ENCODE measurements around the gene B4GALT1. TPM values are rescaled to one million over a fixed set of nuclear protein-coding genes. Genes with fewer than 3 reads are reported as not detected.
A peak's percentile ranks its signal among the peaks of the same experiment; 100 is the strongest.

B4GALT1 gene
- total RNA-seq, 1 experiment from 2014 or later: 121 TPM

DNA sequence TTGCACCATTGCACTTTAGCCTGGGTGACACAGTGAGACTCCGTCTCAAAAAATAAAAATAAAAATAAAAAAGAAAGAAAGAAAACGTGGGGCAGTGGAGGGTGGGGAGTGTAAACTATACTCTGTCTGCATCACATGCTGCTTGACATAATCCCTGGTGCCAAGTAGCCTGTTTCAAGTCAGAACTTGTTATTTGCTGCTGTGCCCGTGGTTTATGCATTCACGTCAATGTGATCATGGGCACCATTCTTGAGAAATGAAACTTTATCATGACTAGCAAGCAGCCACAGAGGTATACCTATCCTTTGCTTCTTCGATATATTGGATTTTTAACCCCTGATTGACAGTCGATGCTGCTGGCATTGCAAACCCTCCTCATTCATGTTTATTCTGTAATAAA lies 86.6 kb downstream of the B4GALT1 start:
- Mint-ChIP-seq H3K27ac (ENCODE audit: unreplicated experiment) (no peak overlapping the region), H3K27me3 (ENCODE audit: insufficient read depth, unreplicated experiment) (no peaks in the 10 kb centered on the region), H3K9me3 (ENCODE audit: unreplicated experiment) (no peaks in the 10 kb centered on the region), H3K36me3 (ENCODE audit: insufficient read depth, unreplicated experiment) (peaks cover 9% of the 10 kb centered on the region), H3K4me1 (ENCODE audit: low read depth, unreplicated experiment) (peaks cover 2% of the 10 kb centered on the region), H3K4me3 (ENCODE audit: unreplicated experiment) (no peak overlapping the region)
- TF ChIP-seq, protein P1, sequence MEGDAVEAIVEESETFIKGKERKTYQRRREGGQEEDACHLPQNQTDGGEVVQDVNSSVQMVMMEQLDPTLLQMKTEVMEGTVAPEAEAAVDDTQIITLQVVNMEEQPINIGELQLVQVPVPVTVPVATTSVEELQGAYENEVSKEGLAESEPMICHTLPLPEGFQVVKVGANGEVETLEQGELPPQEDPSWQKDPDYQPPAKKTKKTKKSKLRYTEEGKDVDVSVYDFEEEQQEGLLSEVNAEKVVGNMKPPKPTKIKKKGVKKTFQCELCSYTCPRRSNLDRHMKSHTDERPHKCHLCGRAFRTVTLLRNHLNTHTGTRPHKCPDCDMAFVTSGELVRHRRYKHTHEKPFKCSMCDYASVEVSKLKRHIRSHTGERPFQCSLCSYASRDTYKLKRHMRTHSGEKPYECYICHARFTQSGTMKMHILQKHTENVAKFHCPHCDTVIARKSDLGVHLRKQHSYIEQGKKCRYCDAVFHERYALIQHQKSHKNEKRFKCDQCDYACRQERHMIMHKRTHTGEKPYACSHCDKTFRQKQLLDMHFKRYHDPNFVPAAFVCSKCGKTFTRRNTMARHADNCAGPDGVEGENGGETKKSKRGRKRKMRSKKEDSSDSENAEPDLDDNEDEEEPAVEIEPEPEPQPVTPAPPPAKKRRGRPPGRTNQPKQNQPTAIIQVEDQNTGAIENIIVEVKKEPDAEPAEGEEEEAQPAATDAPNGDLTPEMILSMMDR (IDR thresholded peaks at IDR 0.05; ENCODE audit: insufficient read depth in 1 of 2, low read depth in 1 of 2, low read length in 1 of 2, severe bottlenecking in 1 of 2, unreplicated experiment in 1 of 2): no peak
- CTCF ChIA-PET: interaction anchor here (0.6 to 2.3 kb wide), 2 partner anchors 146 kb away, joined by 4 to 6 read pairs; no protein-coding TSS in a partner anchor
- Histone ChIP-seq H3K36me3 (ENCODE audit: control insufficient read depth, insufficient read depth, low read length) (no peaks in the 10 kb centered on the region), H3K9me3 (no peaks in the 10 kb centered on the region), H3K27me3 (replicated peaks; ENCODE audit: control insufficient read depth, insufficient read depth, low read length) (no peaks in the 10 kb centered on the region), H3K4me1 (peaks cover under 1% of the 10 kb centered on the region; the same call in 1 of the 2 replicates), H3K4me3 (ENCODE audit: low read depth, low read length) (no peak overlapping the region)
- BruUV-seq (replicated peaks): no TSS peak
- intact Hi-C loops (cut with micrococcal nuclease; ENCODE audit: unreplicated experiment): loop anchor here (2.0 to 5.0 kb wide), 2 partner anchors 37 to 50 kb away; no protein-coding TSS in a partner anchor
- POLR2A ChIA-PET: no interaction called here
- no peak for DNase-seq

DNA sequence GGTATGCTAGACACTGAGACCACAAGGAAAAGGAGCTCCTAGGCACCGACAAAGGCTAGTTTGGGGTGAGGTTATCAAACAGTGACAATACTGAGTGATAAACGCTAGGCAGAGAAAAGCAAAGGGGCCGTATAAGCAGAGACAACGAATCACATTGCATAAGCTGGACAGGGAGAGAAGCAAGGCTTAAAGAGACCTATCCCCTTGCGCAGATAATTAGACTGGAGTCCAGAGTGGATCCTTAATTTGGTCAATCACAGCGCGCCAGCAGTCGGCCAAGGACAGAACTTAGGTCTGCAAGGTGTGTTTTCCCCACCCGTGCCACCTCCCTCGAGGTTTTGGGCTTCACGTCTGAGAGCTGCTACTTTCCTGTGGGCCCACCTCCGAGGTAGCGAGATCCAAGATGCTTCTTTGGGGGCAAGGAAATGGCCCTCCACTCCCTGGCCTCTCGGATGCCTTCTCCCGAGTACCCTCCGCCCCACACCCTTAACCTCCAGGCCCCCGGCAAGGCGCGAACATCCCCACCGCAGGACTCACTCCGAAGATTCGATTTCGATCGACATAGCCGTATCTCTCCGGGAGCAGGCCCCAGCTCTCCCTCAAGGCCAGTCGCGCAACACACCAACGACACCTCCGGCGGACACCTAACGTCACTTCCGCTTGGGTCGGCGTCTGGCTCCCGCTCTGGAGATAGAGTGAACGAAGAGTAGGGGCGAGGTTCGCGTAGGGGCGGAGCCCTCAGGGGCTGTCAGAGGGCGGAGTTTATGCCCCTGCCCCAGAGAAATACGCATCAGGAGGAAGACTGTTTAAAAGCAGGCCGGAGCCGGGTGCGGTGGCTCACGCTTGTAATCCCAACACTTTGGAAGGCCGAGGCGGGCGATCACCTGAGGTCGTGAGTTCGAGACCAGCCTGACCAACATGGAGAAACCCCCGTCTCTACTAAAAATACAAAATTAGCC lies 90.8 kb downstream of the B4GALT1 start, which contains the start of gene SMU1:
Gene SMU1 (minus strand): TSS at position 629 of the 959 bp plus-strand sequence. CDS start 66 bp downstream, at position 563.
- CTCF ChIA-PET: interaction anchor here (1.0 kb wide), 1 partner anchor 299 kb away, joined by 3 read pairs; no protein-coding TSS in a partner anchor
- peaks cover 36% of the 10 kb centered on the region for H3K36me3 Mint-ChIP-seq (ENCODE audit: insufficient read depth, unreplicated experiment)
- DNase-seq: peak; percentile 96 to 97
- POLR2A ChIA-PET: interaction anchor here (0.6 to 1.3 kb wide), 5 partner anchors 51 to 214 kb away, joined by 3 to 13 read pairs (median 3); partner anchors contain the start of genes B4GALT1, DNAJA1 and NFX1
- BruUV-seq (replicated peaks): TSS peak; percentile 72
- no peaks in the 10 kb centered on the region for H3K27me3 Mint-ChIP-seq (ENCODE audit: insufficient read depth, unreplicated experiment)
- no peaks in the 10 kb centered on the region for H3K27me3 ChIP-seq (replicated peaks; ENCODE audit: control insufficient read depth, insufficient read depth, low read length)
- no peaks in the 10 kb centered on the region for H3K36me3 ChIP-seq (ENCODE audit: control insufficient read depth, insufficient read depth, low read length)
- H3K9me3 Mint-ChIP-seq (ENCODE audit: unreplicated experiment): no peaks in the 10 kb centered on the region
- peaks cover 3% of the 10 kb centered on the region; the same call in 1 of the 2 replicates for H3K4me1 ChIP-seq
- peaks cover 5% of the 10 kb centered on the region for H3K4me1 Mint-ChIP-seq (ENCODE audit: low read depth, unreplicated experiment)
- intact Hi-C loops (cut with micrococcal nuclease; ENCODE audit: unreplicated experiment): loop anchor here (1.0 kb wide), 2 partner anchors 91 to 188 kb away; partner anchors contain the start of genes B4GALT1 and BAG1
- no peaks in the 10 kb centered on the region for H3K9me3 ChIP-seq
- TF ChIP-seq, protein P1 (IDR thresholded peaks at IDR 0.05; ENCODE audit: insufficient read depth in 1 of 2, low read depth in 1 of 2, low read length in 1 of 2, severe bottlenecking in 1 of 2, unreplicated experiment in 1 of 2): no peak
- peak within 1 kb of the TSS; percentile 85 for H3K4me3 Mint-ChIP-seq (ENCODE audit: unreplicated experiment)
- H3K4me3 ChIP-seq (ENCODE audit: low read depth, low read length): peak within 1 kb of the TSS; percentile 64
- H3K27ac Mint-ChIP-seq (ENCODE audit: unreplicated experiment): peak within 1 kb of the TSS; percentile 96

DNA sequence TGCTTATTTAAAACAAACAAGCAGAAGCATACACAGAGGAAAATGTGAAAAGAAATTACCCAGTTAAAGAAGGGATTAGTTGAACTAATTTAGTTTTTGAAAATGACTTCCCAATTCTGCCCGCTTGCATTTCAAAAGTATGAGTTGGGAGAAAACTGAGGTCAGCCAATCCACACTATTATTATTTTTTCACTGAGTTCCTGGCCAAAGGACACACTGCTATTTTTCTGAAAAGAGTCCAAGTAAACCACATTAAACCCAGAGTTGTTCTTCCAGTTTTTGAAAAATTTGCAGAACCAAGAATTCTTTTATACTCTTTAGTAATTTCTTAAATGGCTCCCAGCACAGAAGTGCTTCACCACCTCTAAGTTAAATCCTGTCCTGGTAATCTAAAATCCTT lies 98.1 kb downstream of the B4GALT1 start:
- no peak overlapping the region for H3K4me3 ChIP-seq (ENCODE audit: low read depth, low read length)
- H3K4me1 Mint-ChIP-seq (ENCODE audit: low read depth, unreplicated experiment): no peaks in the 10 kb centered on the region
- CTCF ChIA-PET: no interaction called here
- no peaks in the 10 kb centered on the region for H3K9me3 Mint-ChIP-seq (ENCODE audit: unreplicated experiment)
- H3K27ac Mint-ChIP-seq (ENCODE audit: unreplicated experiment): no peak overlapping the region
- H3K27me3 ChIP-seq (replicated peaks; ENCODE audit: control insufficient read depth, insufficient read depth, low read length): no peaks in the 10 kb centered on the region
- TF ChIP-seq, protein P1 (IDR thresholded peaks at IDR 0.05; ENCODE audit: insufficient read depth in 1 of 2, low read depth in 1 of 2, low read length in 1 of 2, severe bottlenecking in 1 of 2, unreplicated experiment in 1 of 2): no peak
- POLR2A ChIA-PET: no interaction called here
- peaks cover 92% of the 10 kb centered on the region for H3K36me3 Mint-ChIP-seq (ENCODE audit: insufficient read depth, unreplicated experiment)
- H3K4me1 ChIP-seq: no peaks in the 10 kb centered on the region
- peaks cover 4% of the 10 kb centered on the region for H3K36me3 ChIP-seq (ENCODE audit: control insufficient read depth, insufficient read depth, low read length)
- H3K9me3 ChIP-seq: no peaks in the 10 kb centered on the region
- no TSS peak for BruUV-seq (replicated peaks)
- no peak overlapping the region for H3K4me3 Mint-ChIP-seq (ENCODE audit: unreplicated experiment)
- no peak for DNase-seq
- intact Hi-C loops (cut with micrococcal nuclease; ENCODE audit: unreplicated experiment): no loop called here
- no peaks in the 10 kb centered on the region for H3K27me3 Mint-ChIP-seq (ENCODE audit: insufficient read depth, unreplicated experiment)

All from Caco-2 (cell line).